HTERT RPE-1 (cell line): ENCODE data around the gene CASZ1.

Experiments
- in situ Hi-C: fragments of 300-500 bp; cut with MboI; formaldehyde crosslinking; loops from 4 replicates; pipeline ENCODE4 v1.14.3; 2020; ENCODE audit warnings: low sequenced_read_pairs

Gene CASZ1

DNA sequence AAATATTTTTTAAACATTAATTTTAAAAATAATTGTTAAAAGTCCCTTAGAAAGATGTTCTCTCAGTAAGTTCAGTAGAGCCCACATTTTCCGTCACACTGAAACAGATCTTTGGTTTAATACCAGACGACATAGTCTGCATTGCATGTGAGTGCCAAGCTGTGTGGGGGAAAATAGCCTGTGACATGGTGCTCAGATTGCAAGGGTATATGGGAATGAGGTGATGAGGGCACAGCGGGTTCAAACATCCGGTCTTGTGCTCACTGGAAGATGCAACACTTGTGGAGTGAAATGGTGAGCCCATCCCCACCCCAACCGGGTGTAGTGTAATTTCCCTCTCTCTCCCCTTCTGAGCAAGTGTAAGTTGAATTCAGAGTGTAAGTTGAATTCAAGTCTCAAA lies 207.4 kb downstream of the CASZ1 start:
- in situ Hi-C loops: no loop called here

DNA sequence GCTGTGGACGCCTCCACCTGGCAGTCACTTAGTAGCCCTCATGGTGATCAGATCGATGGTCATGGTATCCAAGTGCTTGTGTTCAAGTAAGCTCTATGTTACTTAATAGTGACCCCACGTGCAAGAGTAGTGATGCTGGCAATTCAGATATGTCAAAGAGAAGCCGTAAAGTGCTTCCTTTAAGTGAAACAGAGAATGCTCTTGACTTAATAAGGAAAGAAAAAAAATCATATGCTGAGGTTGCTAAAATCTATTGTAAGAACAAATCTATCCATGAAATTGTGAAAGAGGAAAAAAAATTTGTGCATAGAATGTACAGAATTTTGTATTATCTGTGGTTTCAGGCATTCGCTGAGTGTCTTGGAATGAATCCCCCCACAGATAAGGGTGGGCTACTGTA lies 207.8 kb downstream of the CASZ1 start:
- in situ Hi-C loops: no loop called here
